DOHH2 (cell line): ENCODE measurements around the gene COL19A1.

ENCODE experiments used
- H3F3A ChIP-seq: fragments of 200-600 bp; sonication (generic), shearing (Covaris generic); 2 replicates; pipeline ENCODE4 v1.6.0; 2016; ENCODE audit warnings: antibody characterized with exemption, mild to moderate bottlenecking; ENCODE audit not compliant: control insufficient read depth, insufficient read depth
- H3K27ac ChIP-seq: fragments of 200-600 bp; sonication (generic); 2 replicates; pipeline ENCODE4 v1.5.1; 2014; ENCODE audit warnings: low read depth, mild to moderate bottlenecking, low read length, moderate library complexity
- H3K27me3 ChIP-seq: fragments of 200-600 bp; sonication (generic); 2 replicates; pipeline ENCODE4 v1.6.1; 2014; ENCODE audit warnings: mild to moderate bottlenecking, low read length, mixed read lengths; ENCODE audit not compliant: control insufficient read depth
- H3K36me3 ChIP-seq: fragments of 200-600 bp; sonication (generic); 2 replicates; pipeline ENCODE4 v1.6.1; 2014; ENCODE audit warnings: mild to moderate bottlenecking, low read length, moderate library complexity, mixed read lengths; ENCODE audit not compliant: control insufficient read depth
- H3K4me1 ChIP-seq: fragments of 200-600 bp; sonication (generic); 2 replicates; pipeline ENCODE4 v1.6.1; 2014; ENCODE audit warnings: mild to moderate bottlenecking, low read length, mixed read lengths; ENCODE audit not compliant: control insufficient read depth
- H3K4me2 ChIP-seq: fragments of 200-600 bp; sonication (generic); 2 replicates; pipeline ENCODE4 v1.6.0; 2014; ENCODE audit warnings: mild to moderate bottlenecking, low read length, moderate library complexity
- H3K4me3 ChIP-seq: fragments of 200-600 bp; sonication (generic); 2 replicates; pipeline ENCODE4 v1.5.1; 2014; ENCODE audit warnings: mild to moderate bottlenecking, low read length, mixed read lengths
- H3K79me2 ChIP-seq: fragments of 200-600 bp; sonication (generic); 2 replicates; pipeline ENCODE4 v1.6.1; 2014; ENCODE audit warnings: mild to moderate bottlenecking, low read length, mixed read lengths; ENCODE audit not compliant: control insufficient read depth
- H3K9me2 ChIP-seq: fragments of 200-600 bp; sonication (generic); replicated peaks from 2 replicates; pipeline ENCODE4 v1.6.1; 2014; ENCODE audit warnings: mild to moderate bottlenecking, low read length, mixed read lengths; ENCODE audit not compliant: control insufficient read depth
- H3K9me3 ChIP-seq: fragments of 200-600 bp; sonication (generic); 2 replicates; pipeline ENCODE4 v1.6.1; 2014; ENCODE audit warnings: antibody characterized with exemption, low read length, mixed read lengths; ENCODE audit not compliant: control insufficient read depth, insufficient read depth
- H4K20me1 ChIP-seq: fragments of 200-600 bp; sonication (generic); 2 replicates; pipeline ENCODE4 v1.6.0; 2014; ENCODE audit warnings: low read depth, mild to moderate bottlenecking, antibody characterized with exemption, low read length, moderate library complexity; ENCODE audit not compliant: control insufficient read depth, insufficient read depth
- EZH2phosphoT487 ChIP-seq: fragments of 200-600 bp; sonication (generic); IDR thresholded peaks from 2 replicates; pipeline ENCODE4 v1.6.1; 2017; ENCODE audit warnings: borderline replicate concordance, mild to moderate bottlenecking, antibody characterized with exemption, low read length, moderate library complexity, mixed read lengths
- TF ChIP-seq, protein P1 (sequence below): fragments of 200-600 bp; sonication (generic); IDR thresholded peaks from one replicate; pipeline ENCODE4 v1.5.1; 2014; ENCODE audit warnings: antibody characterized with exemption, mild to moderate bottlenecking, low read depth, low read length; ENCODE audit not compliant: poor library complexity, severe bottlenecking

COL19A1 gene

GRCh38 chr6:70142034-70142433 lies 275.7 kb downstream of the COL19A1 start:
- H3K4me1 ChIP-seq: no peaks in the 10 kb centered on the region
- no peaks in the 10 kb centered on the region for H3K9me2 ChIP-seq
- H4K20me1 ChIP-seq: no peaks in the 10 kb centered on the region
- no peaks in the 10 kb centered on the region for H3K79me2 ChIP-seq
- H3K9me3 ChIP-seq: no peaks in the 10 kb centered on the region
- H3K4me2 ChIP-seq: no peak overlapping the region
- H3K27me3 ChIP-seq: peaks cover 11% of the 10 kb centered on the region; the same call in 1 of the 2 replicates
- no peaks in the 10 kb centered on the region for H3F3A ChIP-seq
- H3K4me3 ChIP-seq: no peak overlapping the region
- H3K27ac ChIP-seq: no peak overlapping the region
- TF ChIP-seq EZH2phosphoT487: no peak
- TF ChIP-seq, protein P1, sequence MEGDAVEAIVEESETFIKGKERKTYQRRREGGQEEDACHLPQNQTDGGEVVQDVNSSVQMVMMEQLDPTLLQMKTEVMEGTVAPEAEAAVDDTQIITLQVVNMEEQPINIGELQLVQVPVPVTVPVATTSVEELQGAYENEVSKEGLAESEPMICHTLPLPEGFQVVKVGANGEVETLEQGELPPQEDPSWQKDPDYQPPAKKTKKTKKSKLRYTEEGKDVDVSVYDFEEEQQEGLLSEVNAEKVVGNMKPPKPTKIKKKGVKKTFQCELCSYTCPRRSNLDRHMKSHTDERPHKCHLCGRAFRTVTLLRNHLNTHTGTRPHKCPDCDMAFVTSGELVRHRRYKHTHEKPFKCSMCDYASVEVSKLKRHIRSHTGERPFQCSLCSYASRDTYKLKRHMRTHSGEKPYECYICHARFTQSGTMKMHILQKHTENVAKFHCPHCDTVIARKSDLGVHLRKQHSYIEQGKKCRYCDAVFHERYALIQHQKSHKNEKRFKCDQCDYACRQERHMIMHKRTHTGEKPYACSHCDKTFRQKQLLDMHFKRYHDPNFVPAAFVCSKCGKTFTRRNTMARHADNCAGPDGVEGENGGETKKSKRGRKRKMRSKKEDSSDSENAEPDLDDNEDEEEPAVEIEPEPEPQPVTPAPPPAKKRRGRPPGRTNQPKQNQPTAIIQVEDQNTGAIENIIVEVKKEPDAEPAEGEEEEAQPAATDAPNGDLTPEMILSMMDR: no peak
- no peaks in the 10 kb centered on the region for H3K36me3 ChIP-seq

- H3K27me3 ChIP-seq: no peaks in the 10 kb centered on the region
- no peaks in the 10 kb centered on the region for H4K20me1 ChIP-seq
- H3K4me2 ChIP-seq: no peak overlapping the region
- H3K9me2 ChIP-seq: no peaks in the 10 kb centered on the region
- no peaks in the 10 kb centered on the region for H3K9me3 ChIP-seq
- no peaks in the 10 kb centered on the region for H3K4me1 ChIP-seq
- no peaks in the 10 kb centered on the region for H3K36me3 ChIP-seq
- no peaks in the 10 kb centered on the region for H3F3A ChIP-seq
- H3K79me2 ChIP-seq: no peaks in the 10 kb centered on the region
- H3K4me3 ChIP-seq: no peak overlapping the region
- H3K27ac ChIP-seq: no peak overlapping the region
- no peak for TF ChIP-seq EZH2phosphoT487
- TF ChIP-seq, protein P1: no peak
Observed at GRCh38 chr6:70145178-70145577, 278.8 kb downstream of the COL19A1 start.

DNA sequence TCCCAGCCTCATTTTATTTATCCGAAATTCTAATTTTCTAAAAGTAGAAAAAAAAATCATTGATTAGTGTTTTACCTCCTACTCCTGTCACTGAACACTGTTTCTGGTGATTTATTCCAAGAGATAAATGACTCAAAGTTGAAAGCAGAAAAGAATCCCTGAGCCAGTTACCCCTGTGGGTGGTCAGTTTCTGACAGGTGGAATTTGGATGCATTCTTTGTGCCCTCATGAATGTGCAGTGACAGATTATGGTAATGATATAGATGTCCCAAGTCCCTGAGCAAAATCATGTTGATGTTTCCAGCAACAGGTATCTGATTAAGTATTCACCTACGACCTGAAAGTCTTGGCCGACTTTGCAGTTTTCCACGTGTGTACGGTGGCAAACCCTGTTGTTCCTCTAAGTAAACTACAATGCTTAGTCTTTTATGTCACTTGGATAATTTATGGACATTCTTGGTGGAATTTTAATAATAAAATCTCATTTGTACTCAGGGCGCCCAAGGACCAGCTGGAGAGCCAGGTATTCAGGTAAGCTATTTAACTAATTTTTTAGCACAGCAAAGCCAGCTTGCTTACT lies 282.9 kb downstream of the COL19A1 start:
- no peaks in the 10 kb centered on the region for H3K9me3 ChIP-seq
- no peak overlapping the region for H3K4me3 ChIP-seq
- H3K9me2 ChIP-seq: no peaks in the 10 kb centered on the region
- no peak overlapping the region for H3K4me2 ChIP-seq
- no peaks in the 10 kb centered on the region for H3K4me1 ChIP-seq
- no peaks in the 10 kb centered on the region for H3K27me3 ChIP-seq
- TF ChIP-seq, protein P1: no peak
- no peak for TF ChIP-seq EZH2phosphoT487
- H3K36me3 ChIP-seq: no peaks in the 10 kb centered on the region
- H3K27ac ChIP-seq: no peak overlapping the region
- no peaks in the 10 kb centered on the region for H3F3A ChIP-seq
- H4K20me1 ChIP-seq: no peaks in the 10 kb centered on the region
- no peaks in the 10 kb centered on the region for H3K79me2 ChIP-seq

DNA sequence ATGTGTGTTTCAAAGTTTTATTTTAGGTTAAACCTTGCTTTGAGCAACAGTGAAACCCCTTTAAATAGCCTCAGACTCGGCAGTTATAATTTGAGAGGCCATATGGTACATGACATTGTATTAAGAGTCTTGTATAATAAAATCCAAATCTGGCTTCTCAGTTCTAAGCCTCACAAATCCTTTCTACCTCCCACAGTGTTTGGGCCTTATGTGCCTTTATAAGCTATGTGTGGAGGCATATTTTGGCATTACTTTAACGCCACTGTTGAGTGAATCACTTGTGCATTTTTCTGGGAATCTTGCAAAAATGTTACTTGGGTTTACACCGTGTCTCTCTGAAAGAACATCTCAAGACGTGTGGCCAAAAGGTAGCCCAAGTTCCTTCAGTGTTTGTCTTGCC lies 284.2 kb downstream of the COL19A1 start:
- TF ChIP-seq, protein P1: no peak
- TF ChIP-seq EZH2phosphoT487: no peak
- no peaks in the 10 kb centered on the region for H3K4me1 ChIP-seq
- no peaks in the 10 kb centered on the region for H3F3A ChIP-seq
- no peaks in the 10 kb centered on the region for H3K9me2 ChIP-seq
- H3K27ac ChIP-seq: no peak overlapping the region
- no peaks in the 10 kb centered on the region for H3K9me3 ChIP-seq
- H3K4me3 ChIP-seq: no peak overlapping the region
- no peaks in the 10 kb centered on the region for H3K36me3 ChIP-seq
- H3K27me3 ChIP-seq: no peaks in the 10 kb centered on the region
- H4K20me1 ChIP-seq: no peaks in the 10 kb centered on the region
- no peaks in the 10 kb centered on the region for H3K79me2 ChIP-seq
- no peak overlapping the region for H3K4me2 ChIP-seq
